Spleen (tissue), 7 donors: ENCODE results near the gene SRPK3.

Experiments used
- CTCF ChIP-seq, 11 experiments: fragments of 200-600 bp in 7 of 11; fragments of 450-650 bp in 4 of 11; sonication (generic) in 4 of 11; IDR thresholded peaks in 8 of 11; conservative IDR thresholded peaks in 3 of 11; 1 replicate in 7 of 11; 2 replicates in 4 of 11; pipeline versions ENCODE4 v1.4.0 to v1.8.0; 2016 to 2021; ENCODE audit warnings: antibody characterized with exemption in 11 of 11, inconsistent platforms in 4 of 11, mild to moderate bottlenecking in 1 of 11
- POLR2A ChIP-seq, 3 donors: fragments of 450-650 bp; IDR thresholded peaks; one replicate each; pipeline ENCODE4 v1.5.1; 2017; ENCODE audit warnings: antibody characterized with exemption in 3 of 3, mild to moderate bottlenecking in 1 of 3
- donor health status: DM: no; HTN: no; CAD: no; lungs with moderate emphysema.
- donor health status: DM: no; HTN: no; CAD: no.
- donor health status: DM: no; HTN: no; CAD: no.

GRCh38 chrX:153812220-153812619 lies 31.4 kb downstream of the SRPK3 start:
- TF ChIP-seq CTCF (IDR thresholded peaks at IDR 0.05 in 8 of 11, conservative IDR thresholded peaks at IDR 0.05 in 3 of 11) (no peak), POLR2A (IDR thresholded peaks at IDR 0.05) (no peak)
